K562 (cell line): ENCODE measurements around the gene DYRK2. TPM values are rescaled to one million over a fixed set of nuclear protein-coding genes. Genes with fewer than 3 reads are reported as not detected.

Experiments used
- ATAC-seq: fragments of 200-7000 bp; cut with Tn5 transposase; 3 replicates; pipeline ENCODE4 v1.9.1; 2020; ENCODE audit warnings: moderate library complexity
- BruUV-seq: library from RNA; stranded (reverse); fragments of 400-500 nt; replicated peaks from 2 replicates; lab custom pipeline; 2021; lab: Mats Ljungman, UMichigan
- CTCF ChIA-PET: fragments of 300-600 bp; formaldehyde crosslinking; extraction: SDS; loops from one replicate; lab custom pipeline; 2021; ENCODE audit warnings: low intra/inter-chr PET ratio; lab: Yijun Ruan, JAX
- POLR2A ChIA-PET: fragments of 300-600, 350-650 bp; sonication (Branson Sonifier 250); formaldehyde crosslinking; extraction: SDS; loops from one replicate; lab custom pipeline; 2021; ENCODE audit warnings: antibody characterized with exemption, inconsistent platforms; lab: Yijun Ruan, JAX
- DNase-seq, 4 experiments: peaks; one replicate each; pipeline versions ENCODE4 v3.0.0 to v3.0.0-alpha.2; 2011 to 2018; ENCODE audit warnings: low spot score in 3 of 4, mixed read lengths in 3 of 4; ENCODE audit errors: extremely low read depth in 1 of 4
- FAIRE-seq: peaks from 2 replicates; lab custom pipeline; 2011; peaks lifted over from hg19 to GRCh38; lab: Jason Lieb, UNC
- H2AFZ ChIP-seq: 2 replicates; pipeline ENCODE4 v1.6.0; 2011; ENCODE audit warnings: low read depth, low read length, control low read depth, inconsistent platforms
- H3K27ac ChIP-seq: fragments of 200-600 bp; 3 replicates; pipeline ENCODE4 v1.8.0; 2011; ENCODE audit warnings: low read depth, mild to moderate bottlenecking, control low read depth, inconsistent platforms, low read length, moderate library complexity, mixed read lengths; ENCODE audit errors: extremely low read depth
- H3K27me3 ChIP-seq, 2 experiments: fragments of 300-600 bp in 1 of 2; 2 replicates in 1 of 2; 3 replicates in 1 of 2; pipeline versions ENCODE4 v1.6.0 to v1.8.0; 2011; ENCODE audit warnings: inconsistent platforms in 2 of 2, low read length in 2 of 2, mild to moderate bottlenecking in 1 of 2, mixed read lengths in 1 of 2, moderate library complexity in 1 of 2; ENCODE audit not compliant: control insufficient read depth in 2 of 2, insufficient read depth in 2 of 2
- H3K36me3 ChIP-seq: fragments of 300-600 bp; 3 replicates; pipeline ENCODE4 v1.8.0; 2011; ENCODE audit warnings: mild to moderate bottlenecking, low read length, inconsistent platforms; ENCODE audit not compliant: control insufficient read depth, insufficient read depth
- H3K4me1 ChIP-seq, 2 experiments: fragments of 200-600 bp in 1 of 2; replicated peaks in 1 of 2; 2 replicates in 1 of 2; 3 replicates in 1 of 2; pipeline versions ENCODE4 v1.5.1 to v1.8.0; 2011; ENCODE audit warnings: inconsistent platforms in 2 of 2, low read length in 2 of 2, mild to moderate bottlenecking in 1 of 2, mixed read lengths in 1 of 2, moderate library complexity in 1 of 2; ENCODE audit not compliant: control insufficient read depth in 2 of 2, insufficient read depth in 2 of 2
- H3K4me2 ChIP-seq: 2 replicates; pipeline ENCODE4 v1.6.1; 2011; ENCODE audit warnings: low read length, control low read depth, inconsistent platforms, mixed read lengths; ENCODE audit not compliant: insufficient read depth
- H3K4me3 ChIP-seq: fragments of 200-600 bp; sonication (generic), shearing (Covaris generic); 2 replicates; pipeline ENCODE4 v1.5.1; 2016; ENCODE audit warnings: control low read depth, inconsistent platforms
- H3K79me2 ChIP-seq: fragments of 200-600 bp; 3 replicates; pipeline ENCODE4 v1.8.0; 2011; ENCODE audit warnings: low read length, inconsistent platforms; ENCODE audit not compliant: control insufficient read depth, insufficient read depth
- H3K9ac ChIP-seq, 2 experiments: 2 replicates each; pipeline versions ENCODE4 v1.6.0 to v1.6.1; 2011; ENCODE audit warnings: low read depth in 2 of 2, low read length in 2 of 2, control low read depth in 1 of 2, inconsistent platforms in 1 of 2, mild to moderate bottlenecking in 1 of 2, mixed read lengths in 1 of 2; ENCODE audit not compliant: insufficient read depth in 1 of 2
- H3K9me1 ChIP-seq: one replicate; pipeline ENCODE4 v1.6.0; 2011; ENCODE audit warnings: inconsistent platforms, mild to moderate bottlenecking, low read length, moderate library complexity; ENCODE audit not compliant: control insufficient read depth, insufficient read depth
- H3K9me3 ChIP-seq: replicated peaks from 2 replicates; pipeline ENCODE4 v1.5.1; 2011; ENCODE audit warnings: low read depth, low read length, inconsistent platforms; ENCODE audit not compliant: control insufficient read depth, insufficient read depth
- H4K20me1 ChIP-seq: replicated peaks from 2 replicates; pipeline ENCODE4 v1.6.1; 2011; ENCODE audit warnings: low read length, inconsistent platforms, mixed read lengths; ENCODE audit not compliant: control insufficient read depth, insufficient read depth
- BRCA1 ChIP-seq, 2 experiments: fragments of 450-650 bp in 1 of 2; sonication (generic) in 1 of 2; formaldehyde crosslinking in 1 of 2; IDR thresholded peaks; 2 replicates each; pipeline versions ENCODE4 v1.5.0 to v1.6.1; 2017 to 2020; ENCODE audit warnings: mild to moderate bottlenecking in 1 of 2, missing genetic modification reagents in 1 of 2
- CBX1 ChIP-seq: sonication (generic); IDR thresholded peaks from 2 replicates; pipeline ENCODE4 v1.6.1; 2016; ENCODE audit warnings: antibody characterized with exemption, low read depth, mild to moderate bottlenecking
- CTCFL ChIP-seq: IDR thresholded peaks from 2 replicates; pipeline ENCODE4 v1.6.1; 2011; ENCODE audit warnings: borderline replicate concordance, low read depth, mild to moderate bottlenecking, moderate library complexity, low read length; ENCODE audit not compliant: insufficient read depth, poor library complexity, severe bottlenecking
- ELF4 ChIP-seq: fragments of 450-650 bp; formaldehyde crosslinking; IDR thresholded peaks from 2 replicates; pipeline ENCODE4 v1.4.0; 2022; ENCODE audit warnings: missing genetic modification characterization
- GTF2A2 ChIP-seq: IDR thresholded peaks from 2 replicates; pipeline ENCODE4 v1.6.1; 2016; ENCODE audit warnings: mild to moderate bottlenecking, missing genetic modification characterization, missing compliant biosample characterization
- HES1 ChIP-seq: fragments of 450-650 bp; IDR thresholded peaks from 2 replicates; pipeline ENCODE4 v1.6.1; 2016; ENCODE audit warnings: low read depth, mild to moderate bottlenecking, moderate library complexity
- HIVEP1 ChIP-seq: fragments of 250-450 bp; sonication (Bioruptor Pico); IDR thresholded peaks from 2 replicates; pipeline ENCODE4 v1.4.0; 2020; ENCODE audit warnings: mild to moderate bottlenecking
- LCOR ChIP-seq: sonication (generic); formaldehyde crosslinking; IDR thresholded peaks from 2 replicates; pipeline ENCODE4 v1.8.0; 2022; ENCODE audit warnings: mild to moderate bottlenecking, missing genetic modification reagents
- NKRF ChIP-seq: fragments of 450-650 bp; IDR thresholded peaks from 2 replicates; pipeline ENCODE4 v1.6.1; 2016; ENCODE audit warnings: borderline replicate concordance
- PHF20 ChIP-seq: fragments of 450-650 bp; IDR thresholded peaks from 2 replicates; pipeline ENCODE4 v1.6.1; 2018; ENCODE audit not compliant: partially characterized antibody
- POLR3G ChIP-seq: IDR thresholded peaks from 2 replicates; pipeline ENCODE4 v1.6.1; 2011; ENCODE audit not compliant: insufficient read length, insufficient replicate concordance; ENCODE audit errors: extremely low read depth
- SNRNP70 ChIP-seq: fragments of 200-400 bp; formaldehyde crosslinking; optimal IDR thresholded peaks from 2 replicates; pipeline ENCODE3; 2017; ENCODE audit warnings: low read depth, low read length
- STAT6 ChIP-seq: sonication (generic); formaldehyde crosslinking; IDR thresholded peaks from 2 replicates; pipeline ENCODE4 v1.8.1; 2023; ENCODE audit warnings: mild to moderate bottlenecking, missing genetic modification reagents
- TCF7L2 ChIP-seq: fragments of 150-350 bp; IDR thresholded peaks from 2 replicates; pipeline ENCODE4 v1.6.1; 2016; ENCODE audit warnings: low read depth, mild to moderate bottlenecking, low read length, moderate library complexity
- ZNF224 ChIP-seq: sonication (generic); formaldehyde crosslinking; IDR thresholded peaks from 2 replicates; pipeline ENCODE4 v1.8.0; 2022; ENCODE audit warnings: mild to moderate bottlenecking, missing genetic modification reagents
- WGBS: fragments of 100-300 bp; shearing (Covaris generic); methylation state at CpG from one replicate; pipeline ENCODE4 v1.1.6; 2016; ENCODE audit warnings: low coverage, mixed read lengths; ENCODE audit not compliant: insufficient coverage; ENCODE audit errors: missing lambda C conversion rate; 5-methylcytosine and 5-hydroxymethylcytosine counted together
- in situ Hi-C: fragments of 300-500 bp; cut with MboI; formaldehyde crosslinking; loops from 4 replicates; pipeline ENCODE4 v1.15.0; 2018; ENCODE audit warnings: inconsistent platforms, mixed read lengths
- intact Hi-C: fragments of 100-400 bp; cut with micrococcal nuclease; formaldehyde crosslinking; loops from 2 replicates; pipeline ENCODE4 v1.14.2; 2022
- polyA plus RNA-seq, 8 experiments: library from polyadenylated mRNA; depleted of rRNA in 4 of 8; stranded (reverse) in 5 of 8; unstranded in 3 of 8; fragments of >200 nt; fragmentation: Nextera tagmentation in 2 of 8; fragmentation: Illumina TruSeq in 1 of 8; extraction: Ambion mirVana in 2 of 8; extraction: Trizol in 1 of 8; gene quantifications; 2 replicates each; pipeline versions ENCODE4 v1.2.1 to v1.2.3, GENCODE V29; 2011 to 2014; ENCODE audit warnings: inconsistent platforms in 1 of 8, missing spikeins in 1 of 8
- total RNA-seq, 7 experiments: library from RNA; depleted of rRNA in 6 of 7; stranded (reverse); fragments of >200 nt in 6 of 7; fragmentation: Illumina TruSeq in 2 of 7; extraction: Trizol in 2 of 7; gene quantifications; 2 replicates each; pipeline versions ENCODE4 v1.2.1 to v1.2.3, GENCODE V29; 2011 to 2021; ENCODE audit warnings: low replicate concordance in 1 of 7

DYRK2 gene
- total and polyA plus RNA-seq, 9 of the 15 experiments (the other 6 are each of a cell fraction or from before 2014, with no cell fraction given) = 1.7 to 15.4 (median 8.4) TPM

GRCh38 chr12:67658486-67658885 lies 9.9 kb downstream of the DYRK2 start:
- Histone ChIP-seq H3K9me1 (no peaks in the 10 kb centered on the region), H3K4me2 (no peak overlapping the region), H3K9me3 (no peaks in the 10 kb centered on the region), H3K9ac (no peak overlapping the region), H3K79me2 (peaks cover 37% of the 10 kb centered on the region; the same call in 2 of the 3 replicates), H3K4me1 (peaks cover 0 to 7% of the 10 kb centered on the region in 2 experiments; a peak in 2 of 5 replicates), H3K36me3 (peaks cover 50% of the 10 kb centered on the region; the same call in 2 of the 3 replicates), H3K27ac (no peak overlapping the region), H4K20me1 (peaks cover 8% of the 10 kb centered on the region; the same call in 1 of the 2 replicates), H3K4me3 (no peak overlapping the region), H3K27me3 (no peaks in the 10 kb centered on the region), H2AFZ (no peak overlapping the region)
- CTCF ChIA-PET = no interaction called here
- WGBS = 95% methylated on average over 7 of the region's 8 CpGs
- no peak for DNase-seq
- in situ Hi-C loops (no loop called here), intact Hi-C loops (no loop called here)
- FAIRE-seq = no peak
- no TSS peak for BruUV-seq
- ATAC-seq = no peak
- POLR2A ChIA-PET = interaction anchor here (0.7 kb wide), 1 partner anchor 303 kb away, joined by 3 read pairs; no protein-coding TSS in a partner anchor
- TF ChIP-seq LCOR (CRISPR knock-in tag) (no peak), HES1 (no peak), POLR3G (no peak), ZNF224 (no peak), NKRF (no peak), CBX1 (no peak), BRCA1 (IDR thresholded peaks at IDR 0.05) (no peak), BRCA1 (CRISPR knock-in tag; IDR thresholded peaks at IDR 0.05) (no peak), PHF20 (no peak), SNRNP70 (no peak), STAT6 (CRISPR knock-in tag) (no peak), GTF2A2 (tag) (no peak), ELF4 (CRISPR knock-in tag) (no peak), CTCFL (no peak), HIVEP1 (CRISPR knock-in tag) (no peak), TCF7L2 (no peak)
